Loucy (cell line): Measurements from ENCODE around the gene RALA.

ENCODE experiments used
- H2AFZ ChIP-seq: fragments of 200-600 bp; sonication (generic); 2 replicates; pipeline ENCODE4 v1.6.0; 2016; ENCODE audit warnings: antibody characterized with exemption, mild to moderate bottlenecking, low read length, moderate library complexity
- H3F3A ChIP-seq: fragments of 200-600 bp; 2 replicates; pipeline ENCODE4 v1.6.0; 2016; ENCODE audit warnings: antibody characterized with exemption, low read depth, mild to moderate bottlenecking
- H3K27me3 ChIP-seq: fragments of 200-600 bp; sonication (generic); 2 replicates; pipeline ENCODE4 v1.6.1; 2014; ENCODE audit warnings: low read length, mild to moderate bottlenecking; ENCODE audit not compliant: insufficient read depth, poor library complexity, severe bottlenecking
- H3K36me3 ChIP-seq: fragments of 200-600 bp; sonication (generic); 2 replicates; pipeline ENCODE4 v1.6.1; 2016; ENCODE audit warnings: low read length; ENCODE audit not compliant: insufficient read depth
- H3K4me1 ChIP-seq: fragments of 200-600 bp; sonication (generic); 2 replicates; pipeline ENCODE4 v1.5.1; 2014; ENCODE audit warnings: low read length, mild to moderate bottlenecking; ENCODE audit not compliant: insufficient read depth, poor library complexity, severe bottlenecking
- H3K4me2 ChIP-seq: fragments of 200-600 bp; sonication (generic); 2 replicates; pipeline ENCODE4 v1.6.0; 2014; ENCODE audit warnings: antibody characterized with exemption, low read length, low read depth, mild to moderate bottlenecking; ENCODE audit not compliant: poor library complexity, severe bottlenecking
- H3K4me3 ChIP-seq: fragments of 200-600 bp; sonication (generic); 2 replicates; pipeline ENCODE4 v1.5.1; 2014; ENCODE audit warnings: low read length, mild to moderate bottlenecking, mixed read lengths; ENCODE audit not compliant: poor library complexity, severe bottlenecking
- H3K79me2 ChIP-seq: fragments of 200-600 bp; sonication (generic); 2 replicates; pipeline ENCODE4 v1.6.1; 2014; ENCODE audit warnings: low read length; ENCODE audit not compliant: insufficient read depth
- H3K9ac ChIP-seq: fragments of 200-600 bp; sonication (generic); 2 replicates; pipeline ENCODE4 v1.6.0; 2014; ENCODE audit warnings: mild to moderate bottlenecking, low read depth, low read length, moderate library complexity; ENCODE audit not compliant: poor library complexity, severe bottlenecking
- H3K9me2 ChIP-seq: fragments of 200-600 bp; sonication (generic); replicated peaks from 2 replicates; pipeline ENCODE4 v1.6.1; 2016; ENCODE audit warnings: low read depth, low read length, mixed read lengths
- H3K9me3 ChIP-seq: fragments of 200-600 bp; sonication (generic); 2 replicates; pipeline ENCODE4 v1.6.1; 2014; ENCODE audit warnings: mild to moderate bottlenecking, antibody characterized with exemption, low read length, low read depth; ENCODE audit not compliant: insufficient read depth
- H4K20me1 ChIP-seq: fragments of 200-600 bp; sonication (generic); 2 replicates; pipeline ENCODE4 v1.6.0; 2014; ENCODE audit warnings: antibody characterized with exemption, low read length, mild to moderate bottlenecking; ENCODE audit not compliant: insufficient read depth, poor library complexity, severe bottlenecking
- EZH2phosphoT487 ChIP-seq: fragments of 200-600 bp; IDR thresholded peaks from 2 replicates; pipeline ENCODE4 v1.6.1; 2018; ENCODE audit warnings: antibody characterized with exemption, mild to moderate bottlenecking, moderate library complexity, borderline replicate concordance
- TF ChIP-seq, protein P1 (sequence below): fragments of 200-600 bp; sonication (generic); conservative IDR thresholded peaks from 2 replicates; pipeline ENCODE4 v1.5.1; 2014; ENCODE audit warnings: mild to moderate bottlenecking, antibody characterized with exemption, low read length

RALA gene

DNA sequence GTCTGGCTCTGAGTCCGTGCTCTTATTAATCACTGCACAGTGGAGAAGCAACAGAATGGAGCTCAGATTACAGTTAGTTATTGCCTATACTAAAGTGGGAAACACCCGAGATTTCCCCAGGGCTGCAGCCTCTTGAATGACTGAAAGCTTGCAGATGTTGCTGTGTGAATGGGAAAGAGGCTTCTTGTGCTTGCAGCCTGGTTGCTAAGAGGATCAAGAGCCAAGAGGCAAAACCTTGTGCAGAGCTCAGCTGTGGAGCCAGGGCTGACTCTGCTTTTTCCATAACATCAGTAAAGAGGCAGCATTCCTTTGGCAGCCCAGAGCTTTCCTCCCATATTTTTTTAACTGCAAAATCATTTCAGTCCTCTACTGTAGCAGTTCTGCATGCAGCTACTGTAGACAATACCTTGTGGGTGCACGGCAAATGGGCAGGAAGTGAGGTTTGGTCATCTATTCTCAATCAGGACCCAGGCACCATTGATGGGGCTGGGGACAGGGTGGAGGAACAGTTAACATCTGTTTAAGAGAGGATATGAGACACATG lies 86.5 kb downstream of the RALA start:
- Histone ChIP-seq H3K4me1 (peaks cover 19% of the 10 kb centered on the region), H4K20me1 (no peaks in the 10 kb centered on the region), H3K9me3 (peaks cover 13% of the 10 kb centered on the region; the same call in 1 of the 2 replicates), H3K4me2 (peak overlapping the region; percentile 60), H3F3A (peaks cover 2% of the 10 kb centered on the region; the same call in 1 of the 2 replicates), H3K9ac (no peak overlapping the region), H3K27me3 (no peaks in the 10 kb centered on the region), H3K36me3 (peaks cover 8% of the 10 kb centered on the region; the same call in 1 of the 2 replicates), H3K9me2 (no peaks in the 10 kb centered on the region), H3K79me2 (no peaks in the 10 kb centered on the region), H3K4me3 (peak overlapping the region; percentile 1), H2AFZ (no peak overlapping the region)
- TF ChIP-seq, protein P1, sequence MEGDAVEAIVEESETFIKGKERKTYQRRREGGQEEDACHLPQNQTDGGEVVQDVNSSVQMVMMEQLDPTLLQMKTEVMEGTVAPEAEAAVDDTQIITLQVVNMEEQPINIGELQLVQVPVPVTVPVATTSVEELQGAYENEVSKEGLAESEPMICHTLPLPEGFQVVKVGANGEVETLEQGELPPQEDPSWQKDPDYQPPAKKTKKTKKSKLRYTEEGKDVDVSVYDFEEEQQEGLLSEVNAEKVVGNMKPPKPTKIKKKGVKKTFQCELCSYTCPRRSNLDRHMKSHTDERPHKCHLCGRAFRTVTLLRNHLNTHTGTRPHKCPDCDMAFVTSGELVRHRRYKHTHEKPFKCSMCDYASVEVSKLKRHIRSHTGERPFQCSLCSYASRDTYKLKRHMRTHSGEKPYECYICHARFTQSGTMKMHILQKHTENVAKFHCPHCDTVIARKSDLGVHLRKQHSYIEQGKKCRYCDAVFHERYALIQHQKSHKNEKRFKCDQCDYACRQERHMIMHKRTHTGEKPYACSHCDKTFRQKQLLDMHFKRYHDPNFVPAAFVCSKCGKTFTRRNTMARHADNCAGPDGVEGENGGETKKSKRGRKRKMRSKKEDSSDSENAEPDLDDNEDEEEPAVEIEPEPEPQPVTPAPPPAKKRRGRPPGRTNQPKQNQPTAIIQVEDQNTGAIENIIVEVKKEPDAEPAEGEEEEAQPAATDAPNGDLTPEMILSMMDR: no peak
- no peak for TF ChIP-seq EZH2phosphoT487

- no peak for TF ChIP-seq EZH2phosphoT487
- TF ChIP-seq, protein P1: no peak
- Histone ChIP-seq H3K9me3 (peaks cover 24% of the 10 kb centered on the region; the same call in 1 of the 2 replicates), H3K36me3 (no peaks in the 10 kb centered on the region), H3K27me3 (no peaks in the 10 kb centered on the region), H3F3A (peaks cover 2% of the 10 kb centered on the region; the same call in 1 of the 2 replicates), H3K9me2 (no peaks in the 10 kb centered on the region), H3K4me1 (peaks cover 19% of the 10 kb centered on the region), H3K79me2 (no peaks in the 10 kb centered on the region), H3K4me3 (no peak overlapping the region), H4K20me1 (no peaks in the 10 kb centered on the region), H2AFZ (no peak overlapping the region), H3K9ac (no peak overlapping the region), H3K4me2 (no peak overlapping the region)
Observed at GRCh38 chr7:39712751-39713150, 89.4 kb downstream of the RALA start.

DNA sequence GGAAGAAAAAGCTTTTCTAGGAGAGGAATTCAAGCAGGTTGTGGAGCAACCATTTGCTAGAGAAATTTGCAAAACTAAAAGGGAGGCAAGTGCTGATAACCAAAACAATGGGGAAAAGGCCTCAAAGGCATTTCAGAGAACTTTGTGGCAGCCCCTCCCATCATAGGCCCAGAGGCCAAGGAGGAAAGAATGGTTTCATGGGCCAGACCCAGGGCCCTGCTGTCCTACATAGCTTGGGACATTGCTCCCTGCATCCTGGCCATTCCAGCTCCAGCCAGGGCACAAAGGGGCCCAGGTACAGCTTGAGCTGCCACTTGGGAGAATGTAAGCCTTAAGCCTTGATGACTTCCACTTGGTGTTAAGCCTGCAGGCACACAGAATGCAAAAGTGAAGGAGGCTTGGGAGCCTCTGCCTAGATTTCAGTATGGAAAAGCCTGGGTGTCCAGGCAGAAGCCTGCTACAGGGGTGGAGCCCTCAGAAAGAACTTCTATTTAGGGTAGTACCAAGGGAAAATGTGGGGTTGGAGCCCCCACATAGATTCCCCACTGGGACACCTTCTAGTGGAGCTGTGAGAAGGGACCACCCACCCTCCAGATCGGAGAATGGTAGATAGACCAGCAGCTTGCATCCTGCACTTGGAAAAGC lies 91.2 kb downstream of the RALA start:
- H4K20me1 ChIP-seq: no peaks in the 10 kb centered on the region
- no peaks in the 10 kb centered on the region for H3K79me2 ChIP-seq
- no peaks in the 10 kb centered on the region for H3K27me3 ChIP-seq
- H3F3A ChIP-seq: peaks cover 2% of the 10 kb centered on the region; the same call in 1 of the 2 replicates
- no peak overlapping the region for H3K4me3 ChIP-seq
- H3K36me3 ChIP-seq: no peaks in the 10 kb centered on the region
- no peaks in the 10 kb centered on the region for H3K9me2 ChIP-seq
- no peak overlapping the region for H2AFZ ChIP-seq
- H3K9ac ChIP-seq: no peak overlapping the region
- H3K9me3 ChIP-seq: peaks cover 24% of the 10 kb centered on the region; the same call in 1 of the 2 replicates
- peaks cover 15% of the 10 kb centered on the region for H3K4me1 ChIP-seq
- H3K4me2 ChIP-seq: no peak overlapping the region
- TF ChIP-seq, protein P1: no peak
- TF ChIP-seq EZH2phosphoT487: no peak
